Measurements from ENCODE around the gene KIAA1217.

GRCh38 chr10:24556750-24557742 lies 348.1 kb downstream of the KIAA1217 start:
- TF ChIP-seq CTCF (IDR thresholded peaks at IDR 0.05): no peak
- no peak for TF ChIP-seq POLR2A (IDR thresholded peaks at IDR 0.05)

Measured in lower leg skin (tissue), 3 donors.